Heart left ventricle (tissue), 16 donors: ENCODE data around the gene SAMD11. TPM values are rescaled to one million over a fixed set of nuclear protein-coding genes. Genes with fewer than 3 reads are reported as not detected.
A peak's percentile ranks its signal among the peaks of the same experiment; 100 is the strongest.

ENCODE experiments used
- ATAC-seq, 4 donors: fragments of 200-7000 bp; cut with Tn5 transposase; one replicate each; pipeline ENCODE4 v1.9.1; 2020 to 2022; ENCODE audit warnings: moderate library complexity in 4 of 4, mild to moderate bottlenecking in 3 of 4, moderate number of reproducible peaks in 1 of 4
- DNase-seq, 5 donors: peaks; one replicate each; pipeline ENCODE4 v3.0.0-alpha.2; 2020
- H3K27ac ChIP-seq, 12 donors: fragments of 200-600 bp; sonication (generic) in 4 of 12; one replicate each; pipeline versions ENCODE4 v1.5.0 to v1.8.0; 2016 to 2022; ENCODE audit warnings: mild to moderate bottlenecking in 2 of 12
- H3K27me3 ChIP-seq, 9 donors: fragments of 200-600 bp; sonication (generic) in 2 of 9; one replicate each; pipeline versions ENCODE4 v1.5.1 to v1.8.0; 2016 to 2022; ENCODE audit warnings: mild to moderate bottlenecking in 3 of 9
- H3K36me3 ChIP-seq, 9 donors: fragments of 200-600 bp; sonication (generic) in 2 of 9; one replicate each; pipeline versions ENCODE4 v1.5.0 to v1.8.0; 2018 to 2022; ENCODE audit warnings: mild to moderate bottlenecking in 2 of 9
- H3K4me1 ChIP-seq, 12 donors: fragments of 200-600 bp; sonication (generic) in 4 of 12; one replicate each; pipeline versions ENCODE4 v1.5.0 to v1.8.0; 2016 to 2022; ENCODE audit warnings: mild to moderate bottlenecking in 3 of 12
- H3K4me3 ChIP-seq, 12 donors: fragments of 200-600 bp; sonication (generic) in 4 of 12; one replicate each; pipeline versions ENCODE4 v1.5.0 to v1.8.0; 2017 to 2022; ENCODE audit warnings: mild to moderate bottlenecking in 9 of 12, moderate library complexity in 4 of 12
- H3K9me3 ChIP-seq, 12 donors: fragments of 200-600 bp; sonication (generic) in 4 of 12; one replicate each; pipeline versions ENCODE4 v1.5.0 to v1.8.0; 2016 to 2022; ENCODE audit warnings: mild to moderate bottlenecking in 1 of 12
- POLR2A ChIP-seq, 2 donors: fragments of 450-650 bp; IDR thresholded peaks; one replicate each; pipeline ENCODE4 v1.6.1; 2017; ENCODE audit warnings: antibody characterized with exemption in 2 of 2, mild to moderate bottlenecking in 2 of 2, moderate library complexity in 2 of 2
- WGBS, 4 donors: extraction: QIAGEN DNeasy Blood & Tissue Kit in 2 of 4; methylation state at CpG; one replicate each; pipeline versions ENCODE4 v1.1.5 to v1.1.7; 2013 to 2018; 5-methylcytosine and 5-hydroxymethylcytosine counted together
- intact Hi-C, 10 donors: fragments of 100-400 bp; cut with DNase I; formaldehyde crosslinking; loops; one replicate each; pipeline versions ENCODE4 v1.11.1 to v1.14.2; 2022
- polyA plus RNA-seq, 2 donors: library from polyadenylated mRNA; stranded (reverse); fragments of 200-250 nt; gene quantifications; one replicate each; pipeline ENCODE4 v1.2.3, GENCODE V29; 2013
- total RNA-seq, 9 donors: library from RNA; depleted of rRNA in 2 of 9; stranded (reverse); fragments of >200 nt in 2 of 9; fragmentation: NEBNext Ultra II Directional in 3 of 9; extraction: Animal tissue kit (Norgen Biotek cat#: 25700) in 3 of 9; gene quantifications; one replicate each; pipeline versions ENCODE4 v1.1.0 to v1.2.4, GENCODE V29; 2016 to 2023
- TF ChIP-seq, protein P1 (sequence below), 12 donors: fragments of 200-600 bp; sonication (generic) in 4 of 12; IDR thresholded peaks; one replicate each; pipeline versions ENCODE4 v1.5.0 to v1.8.0; 2018 to 2022; ENCODE audit warnings: antibody characterized with exemption in 12 of 12, mild to moderate bottlenecking in 5 of 12
- donor health status: ischemic (EF 13 %, LVEDD 7.1; RV severe dilation, severe dysfunction).
- donor health status: healthy with polysubstance abuse.
- donor health status: DM: no; HTN: yes; CAD: no.
- donor health status: DM: no; HTN: no; CAD: no.
- donor health status: ischemic (EF 25% LVEDD 6.9; RV normal size, moderate dysfunction).
- donor health status: ischemic (EF 25% LVEDD 5.7; RV mildly dilated, moderate dysfunction).
- donor health status: healthy.
- donor health status: DM: yes; HTN: yes; CAD: no.
- donor health status: ischemic (EF 35%, LVEDD 5.7; RV mildly dilated, moderate dysfunction).
- donor health status: nonischemic (EF 11% LVEDD 7.7; RV severe dilation, severe dysfunction).
- donor health status: DM: yes; HTN: yes; CAD: no.
- donor health status: PGD.
- donor health status: ischemic (EF 29% LVEDD 5.4; RV normal size, mild dysfunction).
- donor health status: nonischemic (EF 23%, LVEDD 6.1; RV moderate dilation, normal function).

The SAMD11 gene
- total and polyA plus RNA-seq, 11 donors = 0.38 to 3.2 (median 0.96) TPM

DNA sequence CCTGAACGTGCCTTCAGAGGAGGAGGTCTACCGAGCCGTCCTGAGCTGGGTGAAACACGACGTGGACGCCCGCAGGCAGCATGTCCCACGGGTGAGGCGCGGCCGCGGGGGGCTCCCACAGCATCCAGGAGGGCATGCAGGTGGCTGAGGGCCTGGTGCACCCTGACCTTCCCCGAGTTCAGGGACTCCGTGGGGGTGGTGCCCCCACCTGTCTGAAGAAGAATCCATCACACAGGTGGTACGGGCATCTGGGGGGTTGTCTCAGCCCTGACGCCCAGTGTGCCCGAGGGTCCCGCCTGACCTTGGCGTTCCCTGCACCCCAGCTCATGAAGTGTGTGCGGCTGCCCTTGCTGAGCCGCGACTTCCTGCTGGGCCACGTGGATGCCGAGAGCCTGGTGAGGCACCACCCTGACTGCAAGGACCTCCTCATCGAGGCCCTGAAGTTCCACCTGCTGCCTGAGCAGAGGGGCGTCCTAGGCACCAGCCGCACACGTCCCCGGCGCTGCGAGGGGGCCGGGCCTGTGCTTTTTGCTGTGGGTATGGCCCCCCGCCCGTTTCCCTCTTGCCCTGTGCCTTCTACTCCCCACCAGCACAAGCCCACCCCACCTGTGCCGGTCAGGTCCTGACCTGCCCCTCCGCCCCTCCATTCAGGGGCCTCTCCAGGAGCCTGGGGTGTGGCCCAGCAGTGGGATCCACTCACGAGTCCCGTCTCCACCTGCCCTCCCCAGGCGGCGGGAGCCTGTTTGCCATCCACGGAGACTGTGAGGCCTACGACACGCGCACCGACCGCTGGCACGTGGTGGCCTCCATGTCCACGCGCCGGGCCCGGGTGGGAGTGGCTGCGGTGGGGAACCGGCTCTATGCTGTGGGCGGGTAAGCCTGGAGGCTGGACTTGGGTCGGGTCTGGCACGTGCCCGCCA lies 38.9 kb downstream of the SAMD11 start:
- H3K4me1 ChIP-seq = peaks cover 4 to 47% (median 27%) of the 10 kb centered on the region in 12 donors
- 95 to 96% (median 95%) methylated on average over 42 to 57 of the region's 57 CpGs for WGBS, 4 donors
- intact Hi-C loops = loop anchor here in 1 of 10 donors (10.0 kb wide), 1 partner anchor 58 kb away; no protein-coding TSS in a partner anchor
- peak in 1 of 5 donors; percentile 61 for DNase-seq
- H3K4me3 ChIP-seq = no peak overlapping the region
- peaks cover 0 to 8% (median 0%) of the 10 kb centered on the region in 9 donors for H3K27me3 ChIP-seq
- TF ChIP-seq POLR2A (IDR thresholded peaks at IDR 0.05) = no peak
- TF ChIP-seq, protein P1, sequence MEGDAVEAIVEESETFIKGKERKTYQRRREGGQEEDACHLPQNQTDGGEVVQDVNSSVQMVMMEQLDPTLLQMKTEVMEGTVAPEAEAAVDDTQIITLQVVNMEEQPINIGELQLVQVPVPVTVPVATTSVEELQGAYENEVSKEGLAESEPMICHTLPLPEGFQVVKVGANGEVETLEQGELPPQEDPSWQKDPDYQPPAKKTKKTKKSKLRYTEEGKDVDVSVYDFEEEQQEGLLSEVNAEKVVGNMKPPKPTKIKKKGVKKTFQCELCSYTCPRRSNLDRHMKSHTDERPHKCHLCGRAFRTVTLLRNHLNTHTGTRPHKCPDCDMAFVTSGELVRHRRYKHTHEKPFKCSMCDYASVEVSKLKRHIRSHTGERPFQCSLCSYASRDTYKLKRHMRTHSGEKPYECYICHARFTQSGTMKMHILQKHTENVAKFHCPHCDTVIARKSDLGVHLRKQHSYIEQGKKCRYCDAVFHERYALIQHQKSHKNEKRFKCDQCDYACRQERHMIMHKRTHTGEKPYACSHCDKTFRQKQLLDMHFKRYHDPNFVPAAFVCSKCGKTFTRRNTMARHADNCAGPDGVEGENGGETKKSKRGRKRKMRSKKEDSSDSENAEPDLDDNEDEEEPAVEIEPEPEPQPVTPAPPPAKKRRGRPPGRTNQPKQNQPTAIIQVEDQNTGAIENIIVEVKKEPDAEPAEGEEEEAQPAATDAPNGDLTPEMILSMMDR (IDR thresholded peaks at IDR 0.05) = no peak
- no peaks in the 10 kb centered on the region for H3K9me3 ChIP-seq
- H3K36me3 ChIP-seq = peaks cover 0 to 12% (median 0%) of the 10 kb centered on the region in 9 donors
- H3K27ac ChIP-seq = no peak overlapping the region
- ATAC-seq = no peak

DNA sequence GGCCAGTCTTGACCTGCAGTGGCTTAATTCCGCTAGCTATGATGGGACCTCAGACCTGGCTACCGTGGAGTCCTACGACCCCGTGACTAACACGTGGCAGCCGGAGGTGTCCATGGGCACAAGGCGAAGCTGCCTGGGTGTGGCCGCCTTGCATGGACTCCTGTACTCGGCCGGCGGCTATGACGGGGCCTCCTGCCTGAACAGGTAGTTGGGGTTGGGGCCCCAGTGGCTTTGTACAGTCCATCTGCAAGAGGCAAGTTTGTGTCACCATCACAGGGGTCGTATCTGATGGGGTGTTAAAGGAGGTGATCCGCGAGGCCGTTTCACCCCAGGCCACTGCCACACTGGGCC lies 39.6 kb downstream of the SAMD11 start:
- WGBS, 4 donors = 89 to 92% (median 91%) methylated on average over 13 to 16 of the region's 16 CpGs
- Histone ChIP-seq H3K27ac (no peak overlapping the region), H3K27me3 (peaks cover 0 to 14% (median 6%) of the 10 kb centered on the region in 9 donors), H3K4me1 (peaks cover 4 to 40% (median 20%) of the 10 kb centered on the region in 12 donors), H3K9me3 (no peaks in the 10 kb centered on the region), H3K36me3 (peaks cover 0 to 12% (median 0%) of the 10 kb centered on the region in 9 donors), H3K4me3 (no peak overlapping the region)
- peak in 1 of 5 donors; percentile 60 for DNase-seq
- intact Hi-C loops = loop anchor here in 1 of 10 donors (10.0 kb wide), 1 partner anchor 58 kb away; no protein-coding TSS in a partner anchor
- TF ChIP-seq POLR2A (IDR thresholded peaks at IDR 0.05) = no peak
- TF ChIP-seq, protein P1 (IDR thresholded peaks at IDR 0.05) = no peak
- ATAC-seq = no peak

DNA sequence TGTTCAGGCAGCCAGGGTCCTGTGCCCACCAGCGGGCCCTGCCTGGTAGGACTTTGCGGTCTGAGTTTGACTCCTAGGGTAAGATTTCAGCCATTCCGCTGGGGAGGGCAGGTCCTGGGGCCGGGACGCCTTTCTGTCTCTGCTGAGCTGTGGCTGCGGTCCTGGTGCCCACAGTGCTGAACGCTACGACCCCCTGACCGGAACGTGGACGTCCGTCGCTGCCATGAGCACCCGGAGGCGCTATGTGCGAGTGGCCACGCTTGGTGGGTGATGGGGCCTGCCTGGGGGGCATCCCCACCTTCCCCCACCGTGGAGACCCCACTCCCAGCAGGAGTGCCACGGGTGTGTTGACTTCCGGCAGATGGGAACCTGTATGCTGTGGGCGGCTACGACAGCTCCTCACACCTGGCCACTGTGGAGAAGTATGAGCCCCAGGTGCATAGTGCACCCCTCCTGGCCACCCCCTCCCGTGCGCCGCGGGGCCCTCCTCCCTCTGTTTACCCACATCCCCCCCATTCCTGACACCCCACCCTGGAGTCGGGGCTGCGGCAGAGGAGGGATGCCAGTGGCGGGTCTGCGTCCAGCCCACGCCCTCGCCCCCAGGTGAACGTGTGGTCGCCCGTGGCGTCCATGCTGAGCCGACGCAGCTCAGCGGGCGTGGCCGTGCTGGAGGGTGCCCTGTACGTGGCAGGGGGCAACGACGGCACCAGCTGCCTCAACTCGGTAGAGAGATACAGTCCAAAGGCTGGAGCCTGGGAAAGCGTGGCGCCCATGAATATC lies 40.2 kb downstream of the SAMD11 start:
- Histone ChIP-seq H3K4me3 (no peak overlapping the region), H3K27ac (no peak overlapping the region), H3K9me3 (no peaks in the 10 kb centered on the region), H3K36me3 (peaks cover 0 to 12% (median 0%) of the 10 kb centered on the region in 9 donors), H3K27me3 (peaks cover 0 to 14% (median 7%) of the 10 kb centered on the region in 9 donors), H3K4me1 (peaks cover 4 to 34% (median 17%) of the 10 kb centered on the region in 12 donors)
- WGBS, 4 donors = 93 to 96% (median 94%) methylated on average over 22 to 47 of the region's 47 CpGs
- TF ChIP-seq, protein P1 (IDR thresholded peaks at IDR 0.05) = no peak
- TF ChIP-seq POLR2A (IDR thresholded peaks at IDR 0.05) = no peak
- ATAC-seq = no peak
- intact Hi-C loops = loop anchor here in 1 of 10 donors (10.0 kb wide), 1 partner anchor 59 kb away; no protein-coding TSS in a partner anchor
- DNase-seq = peak in 1 of 5 donors; percentile 62
